Panc1 (cell line): Measurements from ENCODE around the gene ZIM2. TPM values are rescaled to one million over a fixed set of nuclear protein-coding genes. Genes with fewer than 3 reads are reported as not detected.

Source experiments
- ATAC-seq: fragments of 200-7000 bp; cut with Tn5 transposase; 2 replicates; pipeline ENCODE4 v1.9.1; 2020; ENCODE audit warnings: mild to moderate bottlenecking, moderate library complexity
- Bru-seq: library from RNA; stranded (reverse); fragments of 400-500 nt; gene quantifications from one replicate; lab custom pipeline; 2021; lab: Mats Ljungman, UMichigan
- BruChase-seq, 2 experiments: library from RNA; stranded (reverse); fragments of 400-500 nt; gene quantifications; one replicate each; lab custom pipeline; 2021; lab: Mats Ljungman, UMichigan
- BruUV-seq: library from RNA; stranded (reverse); fragments of 400-500 nt; replicated peaks from 2 replicates; lab custom pipeline; 2021; lab: Mats Ljungman, UMichigan
- CTCF ChIA-PET: fragments of 300-600 bp; sonication (Branson Sonifier 250); formaldehyde crosslinking; loops from one replicate; lab custom pipeline; 2022; ENCODE audit warnings: antibody characterized with exemption; lab: Charles Lee
- POLR2A ChIA-PET: fragments of 300-600 bp; sonication (Branson Sonifier 250); formaldehyde crosslinking; loops from one replicate; lab custom pipeline; 2022; ENCODE audit warnings: antibody characterized with exemption; lab: Charles Lee
- DNase-seq: peaks from one replicate; pipeline ENCODE4 v3.0.0-alpha.2; 2010; ENCODE audit warnings: low read depth, low spot score
- H3K27ac ChIP-seq: 2 replicates; pipeline ENCODE4 v1.5.1; 2011; ENCODE audit warnings: mild to moderate bottlenecking, low read length, inconsistent platforms
- H3K27me3 ChIP-seq: fragments of 200-500 bp; sonication (Bioruptor generic); 2 replicates; pipeline ENCODE4 v1.6.0; 2014; ENCODE audit warnings: low read length, inconsistent platforms; ENCODE audit not compliant: control insufficient read depth, insufficient read depth
- H3K36me3 ChIP-seq: fragments of 200-500 bp; sonication (Bioruptor generic); 2 replicates; pipeline ENCODE4 v1.5.1; 2014; ENCODE audit warnings: inconsistent platforms, mild to moderate bottlenecking, low read length, moderate library complexity; ENCODE audit not compliant: control insufficient read depth, insufficient read depth
- H3K4me1 ChIP-seq: 2 replicates; pipeline ENCODE4 v1.5.1; 2011; ENCODE audit warnings: inconsistent platforms, mild to moderate bottlenecking, low read length, moderate library complexity; ENCODE audit not compliant: control insufficient read depth, insufficient read depth
- H3K4me3 ChIP-seq, 2 experiments: 2 replicates each; pipeline ENCODE4 v1.5.1; 2011 to 2012; ENCODE audit warnings: low read depth in 2 of 2, low read length in 2 of 2, mild to moderate bottlenecking in 2 of 2, inconsistent platforms in 1 of 2, moderate library complexity in 1 of 2
- H3K9me3 ChIP-seq: fragments of 200-500 bp; sonication (Bioruptor generic); 2 replicates; pipeline ENCODE4 v1.5.1; 2014; ENCODE audit warnings: low read depth, mild to moderate bottlenecking, inconsistent platforms, low read length, moderate library complexity; ENCODE audit not compliant: control insufficient read depth, insufficient read depth
- CTCF ChIP-seq: fragments of 450-650 bp; IDR thresholded peaks from 2 replicates; pipeline ENCODE4 v1.5.1; 2017; ENCODE audit warnings: mild to moderate bottlenecking
- POLR2AphosphoS5 ChIP-seq: IDR thresholded peaks from 2 replicates; pipeline ENCODE4 v1.6.1; 2012; ENCODE audit warnings: mild to moderate bottlenecking, low read depth, low read length, moderate library complexity
- REST ChIP-seq, 2 experiments: IDR thresholded peaks; 2 replicates each; pipeline ENCODE4 v1.6.1; 2011 to 2012; ENCODE audit warnings: low read depth in 2 of 2, control low read depth in 1 of 2, low read length in 1 of 2, mild to moderate bottlenecking in 1 of 2, moderate library complexity in 1 of 2; ENCODE audit not compliant: insufficient read depth in 1 of 2
- SIN3A ChIP-seq: IDR thresholded peaks from 2 replicates; pipeline ENCODE4 v1.6.1; 2012; ENCODE audit warnings: low read depth, mild to moderate bottlenecking, low read length, moderate library complexity, borderline replicate concordance; ENCODE audit not compliant: insufficient read depth
- TCF7L2 ChIP-seq: IDR thresholded peaks from 2 replicates; pipeline ENCODE4 v1.6.1; 2011; ENCODE audit warnings: mild to moderate bottlenecking, low read depth, low read length, inconsistent platforms
- in situ Hi-C: cut with HindIII; loops from 2 replicates; pipeline ENCODE4 v1.10.0; 2016; ENCODE audit warnings: low sequenced_read_pairs, low pct_unique_long_range_greater_than_20kb
- intact Hi-C: fragments of 100-400 bp; cut with micrococcal nuclease; formaldehyde crosslinking; loops from one replicate; pipeline ENCODE4 v1.10.0; 2022; ENCODE audit not compliant: unreplicated experiment
- long read RNA-seq: library from polyadenylated mRNA; unstranded; transcript quantifications from one replicate; pipeline ENCODE4 v2.0.0, GENCODE V29; 2021; ENCODE audit not compliant: unreplicated experiment
- polyA plus RNA-seq: library from polyadenylated mRNA; unstranded; fragments of >200 nt; gene quantifications from one replicate; pipeline ENCODE4 v1.2.1, GENCODE V29; 2012; ENCODE audit warnings: missing spikeins; ENCODE audit not compliant: insufficient read length
- total RNA-seq: library from RNA; stranded (reverse); gene quantifications from one replicate; pipeline ENCODE4 v1.2.1, GENCODE V29; 2021; ENCODE audit not compliant: unreplicated experiment

Gene ZIM2
- total RNA-seq (not detected), Bru-seq, nascent RNA (not detected), BruChase-seq, experiment 1, labeled RNA remaining after a 2-hour chase (percentile 3 among the genes with signal in this experiment), BruChase-seq, experiment 2, labeled RNA remaining after a 6-hour chase (not detected)
- polyA plus RNA-seq = not detected
- long read RNA-seq = 0 reads

GRCh38 chr19:56840451-56841192 is at the start of gene ZIM2, which contains the start of gene PEG3:
Gene ZIM2, minus strand, starts transcription at chr19:56840726. Its CDS starts 16,449 bp downstream, at chr19:56824277.
Gene PEG3, minus strand, starts transcription at chr19:56840726. Its CDS starts 16,071 bp downstream, at chr19:56824655.
- no peak for ATAC-seq
- ChIA-PET POLR2A (no interaction called here), CTCF (no interaction called here)
- intact Hi-C loops = no loop called here
- Histone ChIP-seq H3K4me1 (no peaks in the 10 kb centered on the region), H3K27me3 (no peaks in the 10 kb centered on the region), H3K9me3 (peaks cover 5% of the 10 kb centered on the region; the same call in 1 of the 2 replicates), H3K4me3 (no peak within 1 kb of the TSS), H3K27ac (no peak within 1 kb of the TSS), H3K36me3 (no peaks in the 10 kb centered on the region)
- DNase-seq = no peak
- in situ Hi-C loops = no loop called here
- no TSS peak for BruUV-seq
- no peak for TF ChIP-seq TCF7L2
- no peak for TF ChIP-seq SIN3A
- TF ChIP-seq CTCF = no peak
- TF ChIP-seq REST (IDR thresholded peaks at IDR 0.05; ENCODE audit: insufficient read depth in 1 of 2, low read depth in 2 of 2, low read length in 1 of 2) = no peak
- TF ChIP-seq POLR2AphosphoS5 = no peak

- Histone ChIP-seq H3K27me3 (no peaks in the 10 kb centered on the region), H3K9me3 (no peaks in the 10 kb centered on the region), H3K4me3 (no peak overlapping the region), H3K27ac (no peak overlapping the region), H3K4me1 (no peaks in the 10 kb centered on the region), H3K36me3 (no peaks in the 10 kb centered on the region)
- TF ChIP-seq TCF7L2 (no peak), SIN3A (no peak), POLR2AphosphoS5 (no peak), CTCF (no peak), REST (IDR thresholded peaks at IDR 0.05; ENCODE audit: insufficient read depth in 1 of 2, low read depth in 2 of 2, low read length in 1 of 2) (no peak)
- no TSS peak for BruUV-seq
- ATAC-seq (no peak), DNase-seq (no peak)
- ChIA-PET POLR2A (interaction anchor here (0.5 kb wide), 1 partner anchor 119 kb away, joined by 11 read pairs; no protein-coding TSS in a partner anchor), CTCF (no interaction called here)
- in situ Hi-C loops (no loop called here), intact Hi-C loops (no loop called here)
Observed at GRCh38 chr19:56885173-56885985, 44.9 kb upstream of the ZIM2 start.
